ENCODE results near the gene BRWD1. TPM values are rescaled to one million over a fixed set of nuclear protein-coding genes. Genes with fewer than 3 reads are reported as not detected.
A peak's percentile ranks its signal among the peaks of the same experiment; 100 is the strongest.

BRWD1 gene
- total RNA-seq, 1 donor from 2014 or later, result 40.3 TPM

GRCh38 chr21:39349211-39350093 lies 36.0 kb upstream of the BRWD1 start:
- DNase-seq, result peak; percentile 95
- Mint-ChIP-seq H3K4me1 (peaks cover 41% of the 10 kb centered on the region), H3K27me3 (no peaks in the 10 kb centered on the region), H3K27ac (peak overlapping the region; percentile 97), H3K36me3 (ENCODE audit: low read depth) (peaks cover 35% of the 10 kb centered on the region), H3K4me3 (peak overlapping the region; percentile 97), H3K9me3 (no peaks in the 10 kb centered on the region)
- TF ChIP-seq, protein P1, sequence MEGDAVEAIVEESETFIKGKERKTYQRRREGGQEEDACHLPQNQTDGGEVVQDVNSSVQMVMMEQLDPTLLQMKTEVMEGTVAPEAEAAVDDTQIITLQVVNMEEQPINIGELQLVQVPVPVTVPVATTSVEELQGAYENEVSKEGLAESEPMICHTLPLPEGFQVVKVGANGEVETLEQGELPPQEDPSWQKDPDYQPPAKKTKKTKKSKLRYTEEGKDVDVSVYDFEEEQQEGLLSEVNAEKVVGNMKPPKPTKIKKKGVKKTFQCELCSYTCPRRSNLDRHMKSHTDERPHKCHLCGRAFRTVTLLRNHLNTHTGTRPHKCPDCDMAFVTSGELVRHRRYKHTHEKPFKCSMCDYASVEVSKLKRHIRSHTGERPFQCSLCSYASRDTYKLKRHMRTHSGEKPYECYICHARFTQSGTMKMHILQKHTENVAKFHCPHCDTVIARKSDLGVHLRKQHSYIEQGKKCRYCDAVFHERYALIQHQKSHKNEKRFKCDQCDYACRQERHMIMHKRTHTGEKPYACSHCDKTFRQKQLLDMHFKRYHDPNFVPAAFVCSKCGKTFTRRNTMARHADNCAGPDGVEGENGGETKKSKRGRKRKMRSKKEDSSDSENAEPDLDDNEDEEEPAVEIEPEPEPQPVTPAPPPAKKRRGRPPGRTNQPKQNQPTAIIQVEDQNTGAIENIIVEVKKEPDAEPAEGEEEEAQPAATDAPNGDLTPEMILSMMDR (IDR thresholded peaks at IDR 0.05), result no peak
- ChIA-PET CTCF (no interaction called here), POLR2A (interaction anchor here (0.6 to 3.9 kb wide), 10 partner anchors 24 to 1818 kb away, joined by 3 to 84 read pairs (median 4); partner anchors contain the start of genes BRWD1 and PSMG1)
- intact Hi-C loops (cut with micrococcal nuclease), result loop anchor here (1.0 kb wide), 3 partner anchors 37 to 96 kb away; partner anchors contain the start of gene LCA5L
- ATAC-seq (ENCODE audit: low read depth), result peak; percentile 84

- TF ChIP-seq, protein P1 (IDR thresholded peaks at IDR 0.05), result no peak
- ChIA-PET POLR2A (interaction anchor here (0.6 to 3.9 kb wide), 12 partner anchors 19 to 1819 kb away, joined by 3 to 84 read pairs (median 4); partner anchors contain the start of genes BRWD1 and PSMG1), CTCF (interaction anchor here (0.6 kb wide), 1 partner anchor 33 kb away, joined by 3 read pairs; no protein-coding TSS in a partner anchor)
- H3K27ac Mint-ChIP-seq, result peak within 1 kb of the TSS; percentile 97
- DNase-seq (peak; percentile 83), ATAC-seq (ENCODE audit: low read depth) (peak; percentile 25)
- H3K4me1 Mint-ChIP-seq, result peaks cover 41% of the 10 kb centered on the region
- peak within 1 kb of the TSS; percentile 97 for H3K4me3 Mint-ChIP-seq
- intact Hi-C loops (cut with micrococcal nuclease), result loop anchor here (1.0 kb wide), 4 partner anchors 36 to 165 kb away; partner anchors contain the start of genes LCA5L and PSMG1
- no peaks in the 10 kb centered on the region for H3K27me3 Mint-ChIP-seq
- no peaks in the 10 kb centered on the region for H3K9me3 Mint-ChIP-seq
- H3K36me3 Mint-ChIP-seq (ENCODE audit: low read depth), result peaks cover 42% of the 10 kb centered on the region
Measured at GRCh38 chr21:39348355-39349210, 35.2 kb upstream of the BRWD1 start, which contains the start of gene HMGN1. Gene HMGN1 (minus strand): TSS chr21:39349088. CDS start chr21:39348917, 171 bp downstream.

DNA sequence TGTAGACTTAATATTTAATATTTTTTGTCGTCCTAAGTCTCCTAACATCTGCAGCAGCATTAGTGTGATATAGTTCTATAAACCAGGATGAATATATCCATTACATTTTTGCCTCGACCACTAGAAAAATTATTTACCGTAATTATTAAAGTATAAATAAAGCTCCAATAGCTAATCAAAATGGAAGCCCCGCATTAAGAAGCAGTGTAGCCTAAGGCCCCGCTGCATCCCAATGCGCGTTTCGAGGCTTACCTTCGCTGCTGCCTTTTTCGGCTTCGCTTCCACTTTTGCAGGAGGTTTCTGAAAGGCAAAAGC lies 34.6 kb upstream of the BRWD1 start:
- Mint-ChIP-seq H3K27me3 (no peaks in the 10 kb centered on the region), H3K4me3 (peak overlapping the region; percentile 90), H3K4me1 (peaks cover 41% of the 10 kb centered on the region), H3K9me3 (no peaks in the 10 kb centered on the region), H3K27ac (peak overlapping the region; percentile 90), H3K36me3 (ENCODE audit: low read depth) (peaks cover 48% of the 10 kb centered on the region)
- ChIA-PET CTCF (no interaction called here), POLR2A (interaction anchor here (0.6 to 3.9 kb wide), 9 partner anchors 18 to 164 kb away, joined by 3 to 84 read pairs (median 4); partner anchors contain the start of genes BRWD1 and PSMG1)
- intact Hi-C loops (cut with micrococcal nuclease), result loop anchor here (1.0 kb wide), 1 partner anchor 165 kb away; the partner anchor contains the start of gene PSMG1
- TF ChIP-seq, protein P1 (IDR thresholded peaks at IDR 0.05), result no peak
- DNase-seq (no peak), ATAC-seq (ENCODE audit: low read depth) (no peak)

DNA sequence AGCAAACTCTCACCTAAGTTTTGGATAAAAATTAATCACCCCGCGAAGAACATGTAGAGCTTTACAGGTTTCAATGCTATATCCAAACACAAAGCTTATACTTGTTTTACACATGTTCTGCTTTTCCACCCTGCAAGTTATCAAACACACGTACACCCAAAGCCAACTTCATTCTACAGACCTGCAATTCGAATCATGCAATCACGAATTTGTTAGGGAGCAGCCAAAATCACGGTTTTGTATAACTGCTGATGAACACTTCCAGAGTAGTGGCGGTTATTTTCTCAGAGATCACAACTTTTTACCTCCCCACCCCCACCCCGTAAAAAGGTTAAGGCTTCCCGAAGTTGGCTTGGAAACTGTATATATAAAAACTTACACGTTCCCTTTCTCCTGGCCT lies 34.1 kb upstream of the BRWD1 start:
- DNase-seq (no peak), ATAC-seq (ENCODE audit: low read depth) (no peak)
- intact Hi-C loops (cut with micrococcal nuclease), result no loop called here
- H3K36me3 Mint-ChIP-seq (ENCODE audit: low read depth), result peaks cover 51% of the 10 kb centered on the region
- TF ChIP-seq, protein P1 (IDR thresholded peaks at IDR 0.05), result no peak
- ChIA-PET POLR2A (interaction anchor here (0.6 to 3.9 kb wide), 4 partner anchors 34 to 164 kb away, joined by 3 to 84 read pairs (median 20); partner anchors contain the start of genes BRWD1 and PSMG1), CTCF (no interaction called here)
- H3K27me3 Mint-ChIP-seq, result no peaks in the 10 kb centered on the region
- peak overlapping the region; percentile 90 for H3K27ac Mint-ChIP-seq
- H3K4me1 Mint-ChIP-seq, result peaks cover 41% of the 10 kb centered on the region
- no peaks in the 10 kb centered on the region for H3K9me3 Mint-ChIP-seq
- peak overlapping the region; percentile 90 for H3K4me3 Mint-ChIP-seq
